GM23338 (cell line): ENCODE data around the gene LDLRAD3. TPM values are rescaled to one million over a fixed set of nuclear protein-coding genes. Genes with fewer than 3 reads are reported as not detected.

Experiments used
- ATAC-seq: fragments of 200-7000 bp; cut with Tn5 transposase; 3 replicates; pipeline ENCODE4 v1.9.1; 2020
- DNase-seq: peaks from one replicate; pipeline ENCODE4 v3.0.0-alpha.2; 2015; ENCODE audit warnings: low spot score
- H2AFZ ChIP-seq: fragments of 200-600 bp; sonication (generic); 2 replicates; pipeline ENCODE4 v1.8.0; 2016; ENCODE audit warnings: antibody characterized with exemption, mild to moderate bottlenecking, moderate library complexity
- H3F3A ChIP-seq: fragments of 200-600 bp; sonication (generic); replicated peaks from 2 replicates; pipeline ENCODE4 v1.8.0; 2017; ENCODE audit warnings: antibody characterized with exemption, mixed run types, low read depth
- H3K27ac ChIP-seq: fragments of 200-600 bp; sonication (generic); 2 replicates; pipeline ENCODE4 v1.6.1; 2016; ENCODE audit warnings: low read depth
- H3K27me3 ChIP-seq: fragments of 200-600 bp; sonication (generic); 2 replicates; pipeline ENCODE4 v1.8.0; 2016; ENCODE audit warnings: mild to moderate bottlenecking, mixed run types, moderate library complexity; ENCODE audit not compliant: insufficient read depth
- H3K36me3 ChIP-seq: fragments of 200-600 bp; sonication (generic); 2 replicates; pipeline ENCODE4 v1.8.0; 2016; ENCODE audit warnings: mild to moderate bottlenecking; ENCODE audit not compliant: insufficient read depth
- H3K4me1 ChIP-seq: fragments of 200-600 bp; sonication (generic); 2 replicates; pipeline ENCODE4 v1.8.0; 2016; ENCODE audit warnings: mild to moderate bottlenecking, moderate library complexity; ENCODE audit not compliant: insufficient read depth
- H3K4me2 ChIP-seq: fragments of 200-600 bp; sonication (generic); 2 replicates; pipeline ENCODE4 v1.7.1; 2017; ENCODE audit warnings: mixed run types
- H3K4me3 ChIP-seq: fragments of 200-600 bp; sonication (generic); 2 replicates; pipeline ENCODE4 v1.6.1; 2016; ENCODE audit warnings: mixed run types
- H3K79me2 ChIP-seq: fragments of 200-600 bp; sonication (generic); replicated peaks from 2 replicates; pipeline ENCODE4 v1.8.0; 2017; ENCODE audit warnings: mild to moderate bottlenecking; ENCODE audit not compliant: insufficient read depth
- H3K9me2 ChIP-seq: fragments of 200-600 bp; sonication (generic); 2 replicates; pipeline ENCODE4 v1.8.0; 2017; ENCODE audit not compliant: insufficient read depth
- H4K20me1 ChIP-seq: fragments of 200-600 bp; sonication (generic); replicated peaks from 2 replicates; pipeline ENCODE4 v1.8.0; 2017; ENCODE audit warnings: mild to moderate bottlenecking; ENCODE audit not compliant: insufficient read depth
- H3K27ac Mint-ChIP-seq: 2 replicates; pipeline ENCODE4 v1.8.0; 2020; ENCODE audit warnings: inconsistent platforms, mild to moderate bottlenecking, moderate library complexity, mixed read lengths
- H3K27me3 Mint-ChIP-seq: 3 replicates; pipeline ENCODE4 v1.8.0; 2022; ENCODE audit warnings: low read depth, mild to moderate bottlenecking, moderate library complexity, mixed read lengths, inconsistent platforms; ENCODE audit not compliant: insufficient read depth, poor library complexity
- H3K36me3 Mint-ChIP-seq: 3 replicates; pipeline ENCODE4 v1.8.0; 2021; ENCODE audit warnings: low read depth, mild to moderate bottlenecking, inconsistent platforms, moderate library complexity, mixed read lengths
- H3K4me1 Mint-ChIP-seq: 3 replicates; pipeline ENCODE4 v1.8.0; 2020; ENCODE audit warnings: mild to moderate bottlenecking, inconsistent platforms, mixed read lengths
- H3K4me3 Mint-ChIP-seq: 3 replicates; pipeline ENCODE4 v1.8.0; 2021; ENCODE audit warnings: moderate library complexity, mild to moderate bottlenecking, inconsistent platforms, mixed read lengths
- H3K9me3 Mint-ChIP-seq: 3 replicates; pipeline ENCODE4 v1.8.0; 2020; ENCODE audit warnings: moderate library complexity, mild to moderate bottlenecking, inconsistent platforms, mixed read lengths
- CREB1 ChIP-seq: fragments of 250-450 bp; sonication (Bioruptor Pico); IDR thresholded peaks from 2 replicates; pipeline ENCODE4 v1.5.0; 2020; ENCODE audit warnings: low read depth, mild to moderate bottlenecking, moderate library complexity
- ETS1 ChIP-seq: IDR thresholded peaks from 2 replicates; pipeline ENCODE4 v1.6.1; 2016; ENCODE audit warnings: antibody characterized with exemption
- EZH2 ChIP-seq: fragments of 200-600 bp; sonication (generic); IDR thresholded peaks from one replicate; pipeline ENCODE4 v1.8.0; 2017; ENCODE audit warnings: antibody characterized with exemption, mild to moderate bottlenecking, low read depth; ENCODE audit not compliant: unreplicated experiment
- EZH2phosphoT487 ChIP-seq: fragments of 200-600 bp; sonication (generic); IDR thresholded peaks from one replicate; pipeline ENCODE4 v1.8.1; 2018; ENCODE audit warnings: antibody characterized with exemption; ENCODE audit not compliant: unreplicated experiment
- JUNB ChIP-seq: IDR thresholded peaks from one replicate; pipeline ENCODE4 v1.6.1; 2016; ENCODE audit warnings: antibody characterized with exemption; ENCODE audit not compliant: unreplicated experiment
- NANOG ChIP-seq: IDR thresholded peaks from 2 replicates; pipeline ENCODE4 v1.6.1; 2016; ENCODE audit warnings: antibody characterized with exemption, borderline replicate concordance
- POLR2AphosphoS5 ChIP-seq: IDR thresholded peaks from 2 replicates; pipeline ENCODE4 v1.6.1; 2016; ENCODE audit warnings: antibody characterized with exemption, low read depth
- STAT1 ChIP-seq: IDR thresholded peaks from one replicate; pipeline ENCODE4 v1.6.1; 2016; ENCODE audit warnings: antibody characterized with exemption; ENCODE audit not compliant: unreplicated experiment
- ZNF114 ChIP-seq: fragments of 250-450 bp; sonication (Bioruptor Pico); IDR thresholded peaks from 2 replicates; pipeline ENCODE4 v1.5.0; 2020; ENCODE audit warnings: mild to moderate bottlenecking, moderate library complexity
- ZNF331 ChIP-seq: fragments of 250-450 bp; sonication (Bioruptor Pico); IDR thresholded peaks from 2 replicates; pipeline ENCODE4 v1.5.0; 2020; ENCODE audit warnings: low read depth, mild to moderate bottlenecking, moderate library complexity
- ZNF462 ChIP-seq: fragments of 250-450 bp; sonication (Bioruptor Pico); IDR thresholded peaks from 2 replicates; pipeline ENCODE4 v1.5.0; 2020; ENCODE audit warnings: mild to moderate bottlenecking, moderate library complexity
- polyA plus RNA-seq: library from polyadenylated mRNA; unstranded; fragments of >200 nt; fragmentation: Nextera tagmentation; extraction: Ambion mirVana; gene quantifications from 2 replicates; pipeline ENCODE4 v1.2.1, GENCODE V29; 2016
- total RNA-seq: library from RNA; depleted of rRNA; stranded (reverse); fragments of >200 nt; shearing (Covaris generic); gene quantifications from 2 replicates; pipeline ENCODE4 v1.2.3, GENCODE V29; 2014

The LDLRAD3 gene
- total and polyA plus RNA-seq, 2 experiments from 2014 or later: 8.5 to 19.4 TPM

- Histone ChIP-seq H3K27ac (no peak overlapping the region), H3K79me2 (peaks cover 54% of the 10 kb centered on the region), H3K36me3 (no peaks in the 10 kb centered on the region), H3K9me2 (no peaks in the 10 kb centered on the region), H3K4me1 (peaks cover 53% of the 10 kb centered on the region), H3F3A (no peaks in the 10 kb centered on the region), H3K4me3 (peak overlapping the region; percentile 82), H3K27me3 (peaks cover 27% of the 10 kb centered on the region), H2AFZ (peak overlapping the region; percentile 94), H3K4me2 (peak overlapping the region; percentile 98), H4K20me1 (peaks cover 40% of the 10 kb centered on the region)
- Mint-ChIP-seq H3K27ac (no peak overlapping the region), H3K27me3 (peaks cover 18% of the 10 kb centered on the region), H3K36me3 (no peaks in the 10 kb centered on the region; the same call in 2 of the 3 replicates), H3K9me3 (no peaks in the 10 kb centered on the region; the same call in 1 of the 3 replicates), H3K4me3 (peak overlapping the region; percentile 93), H3K4me1 (peaks cover 52% of the 10 kb centered on the region)
- TF ChIP-seq JUNB (no peak), ZNF462 (CRISPR knock-in tag) (no peak), ETS1 (no peak), ZNF331 (CRISPR knock-in tag) (no peak), ZNF114 (CRISPR knock-in tag) (no peak), NANOG (no peak), STAT1 (no peak), EZH2 (no peak), POLR2AphosphoS5 (no peak), CREB1 (CRISPR knock-in tag) (no peak), EZH2phosphoT487 (no peak)
- ATAC-seq: peak; percentile 15
- DNase-seq: peak; percentile 26
Observed at GRCh38 chr11:35944503-35945136, 758 bp downstream of the LDLRAD3 start.
